Ascending aorta (tissue), 2 donors: ENCODE data around the gene ZBTB39. TPM values are rescaled to one million over a fixed set of nuclear protein-coding genes. Genes with fewer than 3 reads are reported as not detected.
A peak's percentile ranks its signal among the peaks of the same experiment; 100 is the strongest.

Experiments used
- DNase-seq, 2 donors: peaks; one replicate each; pipeline ENCODE4 v3.0.0-alpha.2; 2019; ENCODE audit warnings: low spot score in 2 of 2
- H3K27ac ChIP-seq, 2 donors: fragments of 200-600 bp; sonication (generic); one replicate each; pipeline ENCODE4 v1.5.1; 2016 to 2017; ENCODE audit warnings: mild to moderate bottlenecking in 1 of 2
- H3K27me3 ChIP-seq: fragments of 200-600 bp; sonication (generic); one replicate; pipeline ENCODE4 v1.5.1; 2017
- H3K36me3 ChIP-seq, 2 donors: fragments of 200-600 bp; sonication (generic); one replicate each; pipeline ENCODE4 v1.5.1; 2016
- H3K4me1 ChIP-seq, 2 donors: fragments of 200-600 bp; sonication (generic); one replicate each; pipeline ENCODE4 v1.5.1; 2016 to 2017; ENCODE audit warnings: mild to moderate bottlenecking in 1 of 2
- H3K4me3 ChIP-seq, 2 donors: fragments of 200-600 bp; sonication (generic); one replicate each; pipeline ENCODE4 v1.5.1; 2016 to 2017; ENCODE audit warnings: mild to moderate bottlenecking in 1 of 2
- H3K9me3 ChIP-seq, 2 donors: fragments of 200-600 bp; sonication (generic); one replicate each; pipeline ENCODE4 v1.5.1; 2016
- CTCF ChIP-seq, 3 experiments: fragments of 200-600 bp in 2 of 3; fragments of 450-650 bp in 1 of 3; sonication (generic) in 2 of 3; IDR thresholded peaks; one replicate each; pipeline ENCODE4 v1.5.1; 2016 to 2019; ENCODE audit warnings: antibody characterized with exemption in 3 of 3, mild to moderate bottlenecking in 1 of 3, moderate library complexity in 1 of 3
- intact Hi-C: fragments of 100-400 bp; cut with DNase I; formaldehyde crosslinking; loops from one replicate; pipeline ENCODE4 v1.15.1; 2023
- total RNA-seq: library from RNA; depleted of rRNA; stranded (reverse); fragments of >200 nt; gene quantifications from one replicate; pipeline ENCODE4 v1.1.0, GENCODE V29; 2016

ZBTB39 gene
- total RNA-seq, 1 donor from 2014 or later, result 5.9 TPM

DNA sequence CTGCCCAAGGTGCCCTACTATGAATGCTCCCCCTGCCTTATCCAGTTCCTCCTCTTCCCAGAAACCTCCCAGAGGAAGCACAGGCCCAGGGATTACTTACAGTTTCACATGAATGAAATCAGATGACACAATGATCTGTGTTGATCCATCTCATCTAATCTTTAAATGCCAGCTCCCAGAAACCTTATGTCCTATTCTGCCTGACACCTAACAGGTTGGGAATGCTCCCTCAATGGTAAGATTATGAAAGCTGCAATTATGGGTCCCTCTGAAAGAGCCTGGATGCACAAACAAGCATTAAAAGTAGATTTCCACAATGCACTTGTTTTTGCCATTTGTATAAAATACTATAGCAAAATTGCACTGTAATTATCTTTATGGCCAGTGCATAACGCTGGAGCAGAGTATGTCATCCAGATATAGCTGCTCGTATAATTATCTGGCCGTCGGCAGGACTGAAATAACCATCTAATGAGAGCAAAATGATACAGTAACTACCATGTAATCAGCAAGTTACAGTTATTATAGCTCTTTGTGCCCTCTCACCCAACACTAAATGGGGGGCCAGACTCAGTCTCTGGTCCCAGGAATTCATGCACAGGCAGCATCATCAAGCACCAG lies 4.4 kb upstream of the ZBTB39 start:
- Histone ChIP-seq H3K36me3 (no peaks in the 10 kb centered on the region), H3K27me3 (peaks cover 4% of the 10 kb centered on the region), H3K4me3 (no peak overlapping the region), H3K4me1 (peaks cover 0 to 5% of the 10 kb centered on the region in 2 donors), H3K27ac (no peak overlapping the region), H3K9me3 (no peaks in the 10 kb centered on the region)
- no peak for DNase-seq
- no peak for TF ChIP-seq CTCF (IDR thresholded peaks at IDR 0.05)
- intact Hi-C loops, result no loop called here

- Histone ChIP-seq H3K36me3 (no peaks in the 10 kb centered on the region), H3K4me1 (peaks cover 0 to 7% of the 10 kb centered on the region in 2 donors), H3K27ac (no peak overlapping the region), H3K9me3 (no peaks in the 10 kb centered on the region), H3K4me3 (no peak overlapping the region), H3K27me3 (peaks cover 4% of the 10 kb centered on the region)
- no peak for TF ChIP-seq CTCF (IDR thresholded peaks at IDR 0.05)
- intact Hi-C loops, result loop anchor here (5.0 kb wide), 1 partner anchor 52 kb away; no protein-coding TSS in a partner anchor
- no peak for DNase-seq
These were observed 3.7 kb upstream of the ZBTB39 start for GRCh38 chr12:57009949-57010626.

DNA sequence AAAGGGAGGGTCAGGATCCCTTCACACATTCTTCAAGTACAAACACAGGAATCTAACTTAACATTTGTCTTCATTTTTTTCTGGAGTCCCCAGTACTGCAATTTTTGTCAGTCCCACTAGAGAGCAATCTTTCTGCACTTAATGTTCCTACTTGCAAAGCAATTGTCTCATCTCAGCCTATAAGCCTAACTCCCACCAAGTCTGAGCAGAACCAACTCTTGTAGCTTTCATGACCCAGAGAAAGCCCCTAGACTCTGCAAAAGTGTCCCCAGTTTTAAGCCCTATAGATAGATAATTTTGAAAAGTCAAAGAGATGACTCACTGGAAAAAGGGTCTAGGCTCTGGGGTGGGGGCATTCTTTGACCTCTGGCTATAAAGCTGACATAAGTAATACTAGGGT lies 1.8 kb upstream of the ZBTB39 start:
- TF ChIP-seq CTCF (IDR thresholded peaks at IDR 0.05), result peak in 2 of 3 experiments; percentile 38 to 44
- Histone ChIP-seq H3K36me3 (peaks cover 14 to 15% of the 10 kb centered on the region in 2 donors), H3K9me3 (no peaks in the 10 kb centered on the region), H3K4me3 (no peak overlapping the region), H3K27me3 (no peaks in the 10 kb centered on the region), H3K27ac (no peak overlapping the region), H3K4me1 (peaks cover 0 to 7% of the 10 kb centered on the region in 2 donors)
- DNase-seq, result no peak
- intact Hi-C loops, result loop anchor here (5.0 kb wide), 1 partner anchor 54 kb away; no protein-coding TSS in a partner anchor

GRCh38 chr12:57006809-57007475 lies 596 bp upstream of the ZBTB39 start:
- Histone ChIP-seq H3K36me3 (peaks cover 25 to 27% of the 10 kb centered on the region in 2 donors), H3K9me3 (no peaks in the 10 kb centered on the region), H3K4me3 (peak overlapping the region; percentile 88 to 100), H3K4me1 (peaks cover 0 to 7% of the 10 kb centered on the region in 2 donors), H3K27ac (peak overlapping the region; percentile 33 to 64), H3K27me3 (no peaks in the 10 kb centered on the region)
- intact Hi-C loops, result loop anchor here (5.0 kb wide), 1 partner anchor 55 kb away; no protein-coding TSS in a partner anchor
- DNase-seq, result no peak
- peak in 1 of 3 experiments; percentile 2 for TF ChIP-seq CTCF (IDR thresholded peaks at IDR 0.05)

DNA sequence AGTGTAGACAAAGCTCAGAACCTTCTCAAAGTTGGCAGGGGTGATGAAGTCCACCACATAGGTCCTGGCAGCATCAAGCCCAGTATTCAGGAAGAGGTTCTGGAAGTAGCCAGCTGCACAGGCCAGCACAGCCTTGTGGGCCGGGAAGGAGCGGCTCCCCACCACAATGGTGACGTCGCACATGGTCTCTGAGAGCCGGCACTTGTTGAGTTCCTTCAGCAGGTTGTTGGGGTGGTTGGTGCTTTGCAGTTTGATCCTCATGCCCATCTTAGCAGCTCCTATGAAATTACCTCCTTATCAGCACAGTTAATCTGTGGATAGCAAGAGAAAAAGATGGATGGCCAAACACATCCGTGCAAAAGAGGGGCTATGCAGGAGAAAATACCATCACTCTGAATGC lies 1.7 kb downstream of the ZBTB39 start:
- no peak for DNase-seq
- Histone ChIP-seq H3K36me3 (peaks cover 27 to 42% of the 10 kb centered on the region in 2 donors), H3K9me3 (no peaks in the 10 kb centered on the region), H3K27ac (no peak overlapping the region), H3K4me3 (no peak overlapping the region), H3K4me1 (peaks cover 0 to 7% of the 10 kb centered on the region in 2 donors), H3K27me3 (no peaks in the 10 kb centered on the region)
- no peak for TF ChIP-seq CTCF (IDR thresholded peaks at IDR 0.05)
- intact Hi-C loops, result loop anchor here (5.0 kb wide), 1 partner anchor 58 kb away; no protein-coding TSS in a partner anchor
